GM19351 (cell line): ENCODE data around the gene EPHA7.

Source experiments
- ATAC-seq: cut with Tn5 transposase; IDR thresholded peaks from one replicate; pipeline ENCODE4 v1.9.1; 2021; ENCODE audit warnings: mild to moderate bottlenecking, moderate library complexity; ENCODE audit not compliant: unreplicated experiment

Gene EPHA7

GRCh38 chr6:93394471-93394870 lies 24.9 kb downstream of the EPHA7 start:
- ATAC-seq: no peak

- no peak for ATAC-seq
Observed at GRCh38 chr6:93393554-93394074, 25.7 kb downstream of the EPHA7 start.

- ATAC-seq: no peak
Observed at GRCh38 chr6:93392797-93393196, 26.6 kb downstream of the EPHA7 start.

- no peak for ATAC-seq
Observed at GRCh38 chr6:93391965-93392364, 27.4 kb downstream of the EPHA7 start.

- no peak for ATAC-seq
Observed at GRCh38 chr6:93389192-93389591, 30.2 kb downstream of the EPHA7 start.

GRCh38 chr6:93388070-93388469 lies 31.3 kb downstream of the EPHA7 start:
- no peak for ATAC-seq

- ATAC-seq: no peak
Observed at GRCh38 chr6:93376026-93376540, 43.3 kb downstream of the EPHA7 start.

GRCh38 chr6:93373445-93373844 lies 45.9 kb downstream of the EPHA7 start:
- no peak for ATAC-seq

GRCh38 chr6:93371756-93372155 lies 47.6 kb downstream of the EPHA7 start:
- ATAC-seq: no peak

GRCh38 chr6:93369586-93370134 lies 49.7 kb downstream of the EPHA7 start:
- ATAC-seq: no peak

GRCh38 chr6:93366506-93366905 lies 52.9 kb downstream of the EPHA7 start:
- no peak for ATAC-seq

- no peak for ATAC-seq
Observed at GRCh38 chr6:93365445-93365844, 53.9 kb downstream of the EPHA7 start.

- no peak for ATAC-seq
Observed at GRCh38 chr6:93358435-93358834, 60.9 kb downstream of the EPHA7 start.

- no peak for ATAC-seq
Observed at GRCh38 chr6:93352604-93353003, 66.8 kb downstream of the EPHA7 start.

GRCh38 chr6:93351222-93351621 lies 68.1 kb downstream of the EPHA7 start:
- ATAC-seq: no peak

GRCh38 chr6:93350774-93351173 lies 68.6 kb downstream of the EPHA7 start:
- ATAC-seq: no peak

GRCh38 chr6:93344333-93344835 lies 75.0 kb downstream of the EPHA7 start:
- ATAC-seq: no peak

GRCh38 chr6:93343476-93343875 lies 75.9 kb downstream of the EPHA7 start:
- ATAC-seq: no peak

GRCh38 chr6:93341900-93342613 lies 77.3 kb downstream of the EPHA7 start:
- no peak for ATAC-seq

- ATAC-seq: no peak
Observed at GRCh38 chr6:93337772-93338394, 81.5 kb downstream of the EPHA7 start.

GRCh38 chr6:93337014-93337413 lies 82.3 kb downstream of the EPHA7 start:
- ATAC-seq: no peak
